Right cardiac atrium (tissue), 5 donors: ENCODE data around the gene ITIH5. TPM values are rescaled to one million over a fixed set of nuclear protein-coding genes. Genes with fewer than 3 reads are reported as not detected.

Experiments used
- ATAC-seq, 2 donors: fragments of 200-7000 bp; cut with Tn5 transposase; one replicate each; pipeline versions ENCODE4 v1.8.0 to v1.9.1; 2020; ENCODE audit warnings: moderate library complexity in 2 of 2, mild to moderate bottlenecking in 1 of 2
- DNase-seq, 3 donors: peaks; one replicate each; pipeline ENCODE4 v3.0.0-alpha.2; 2020
- H3K27ac ChIP-seq: one replicate; pipeline ENCODE4 v1.5.1; 2013; ENCODE audit warnings: mild to moderate bottlenecking, low read length, control low read depth, moderate library complexity
- H3K27me3 ChIP-seq: one replicate; pipeline ENCODE4 v1.6.1; 2013; ENCODE audit not compliant: control insufficient read depth, insufficient read depth
- H3K4me1 ChIP-seq: one replicate; pipeline ENCODE4 v1.6.1; 2013; ENCODE audit warnings: low read length; ENCODE audit not compliant: control insufficient read depth, insufficient read depth
- H3K4me3 ChIP-seq: one replicate; pipeline ENCODE4 v1.5.1; 2013; ENCODE audit warnings: low read length, control low read depth
- H3K9me3 ChIP-seq: one replicate; pipeline ENCODE4 v1.6.1; 2013; ENCODE audit warnings: low read length; ENCODE audit not compliant: control insufficient read depth
- WGBS: extraction: QIAGEN DNeasy Blood & Tissue Kit; methylation state at CpG from one replicate; pipeline ENCODE4 v1.1.7; 2013; 5-methylcytosine and 5-hydroxymethylcytosine counted together
- intact Hi-C, 4 donors: fragments of 100-400 bp; cut with DNase I; formaldehyde crosslinking; loops; one replicate each; pipeline versions ENCODE4 v1.11.0 to v1.14.0; 2022 to 2023
- polyA plus RNA-seq: library from polyadenylated mRNA; stranded (reverse); fragments of 200-250 nt; gene quantifications from one replicate; pipeline ENCODE4 v1.2.3, GENCODE V29; 2013
- total RNA-seq, 4 donors: library from RNA; stranded (reverse); fragmentation: NEBNext Ultra II Directional; extraction: Animal tissue kit (Norgen Biotek cat#: 25700); gene quantifications; one replicate each; pipeline ENCODE4 v1.2.1, GENCODE V29; 2021
- donor health status: healthy with polysubstance abuse.
- donor health status: DM: no; HTN: yes; CAD: no.
- donor health status: DM: no; HTN: no; CAD: no.
- donor health status: DM: no; HTN: yes; CAD: no; lungs with severe emphysema.
- donor health status: DM: yes; HTN: yes; CAD: no.

Gene ITIH5
- total and polyA plus RNA-seq, 5 donors = 1.4 to 5.7 (median 2.5) TPM

DNA sequence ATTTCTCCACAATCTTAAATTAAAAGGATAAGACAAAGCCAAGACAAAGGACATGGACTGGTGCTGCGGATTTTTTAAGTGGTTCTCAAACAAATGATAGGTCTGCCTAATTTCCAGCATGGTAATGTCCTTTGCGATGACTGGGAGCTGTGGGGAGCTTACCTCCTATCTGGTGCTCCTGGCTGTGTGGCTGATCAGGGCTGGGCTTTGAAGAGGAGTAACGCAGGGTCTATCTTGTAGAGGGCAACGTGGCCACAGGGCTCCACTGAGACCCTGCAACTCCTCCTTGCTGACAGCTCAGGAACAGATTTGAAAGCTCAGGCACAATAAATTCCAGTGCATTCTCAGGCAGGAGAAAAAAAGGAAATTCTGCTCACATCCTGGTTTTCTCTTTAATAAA, 152.8 kb downstream of the ITIH5 start:
- WGBS = 37% methylated on average over 4 of the region's 4 CpGs
- Histone ChIP-seq H3K27ac (no peak overlapping the region), H3K4me1 (peaks cover 3% of the 10 kb centered on the region), H3K27me3 (no peaks in the 10 kb centered on the region), H3K9me3 (no peaks in the 10 kb centered on the region), H3K4me3 (no peak overlapping the region)
- intact Hi-C loops = no loop called here
- DNase-seq (no peak), ATAC-seq (no peak)

DNA sequence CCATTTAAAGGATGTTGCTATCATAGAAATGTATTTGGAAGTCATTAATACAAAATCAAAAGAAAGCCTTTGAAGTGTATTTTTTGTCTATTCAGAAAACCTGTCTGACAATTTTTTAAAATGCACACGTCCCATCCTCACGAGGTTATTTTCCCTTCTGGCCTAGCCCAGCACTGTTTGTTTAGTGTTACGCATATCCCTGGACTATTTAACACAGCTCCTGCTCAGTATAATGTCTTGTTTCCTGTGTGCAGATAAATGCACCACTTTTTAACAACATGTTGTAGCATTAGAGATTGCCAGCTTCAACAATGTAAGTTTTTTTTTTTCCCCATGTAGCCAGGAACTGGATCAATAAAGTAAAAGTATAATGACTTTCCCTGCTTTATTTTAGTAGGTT, 153.3 kb downstream of the ITIH5 start:
- no peak overlapping the region for H3K27ac ChIP-seq
- 66% methylated on average over 3 of the region's 3 CpGs for WGBS
- H3K4me1 ChIP-seq = peaks cover 3% of the 10 kb centered on the region
- intact Hi-C loops = no loop called here
- DNase-seq = no peak
- ATAC-seq = no peak
- no peaks in the 10 kb centered on the region for H3K27me3 ChIP-seq
- H3K9me3 ChIP-seq = no peaks in the 10 kb centered on the region
- H3K4me3 ChIP-seq = no peak overlapping the region

- intact Hi-C loops = no loop called here
- Histone ChIP-seq H3K27ac (no peak overlapping the region), H3K27me3 (no peaks in the 10 kb centered on the region), H3K4me3 (no peak overlapping the region), H3K9me3 (no peaks in the 10 kb centered on the region), H3K4me1 (no peaks in the 10 kb centered on the region)
- DNase-seq = no peak
- ATAC-seq = no peak
- 71% methylated on average over 7 of the region's 7 CpGs for WGBS
Measured at GRCh38 chr10:7512487-7512886, 154.3 kb downstream of the ITIH5 start.

DNA sequence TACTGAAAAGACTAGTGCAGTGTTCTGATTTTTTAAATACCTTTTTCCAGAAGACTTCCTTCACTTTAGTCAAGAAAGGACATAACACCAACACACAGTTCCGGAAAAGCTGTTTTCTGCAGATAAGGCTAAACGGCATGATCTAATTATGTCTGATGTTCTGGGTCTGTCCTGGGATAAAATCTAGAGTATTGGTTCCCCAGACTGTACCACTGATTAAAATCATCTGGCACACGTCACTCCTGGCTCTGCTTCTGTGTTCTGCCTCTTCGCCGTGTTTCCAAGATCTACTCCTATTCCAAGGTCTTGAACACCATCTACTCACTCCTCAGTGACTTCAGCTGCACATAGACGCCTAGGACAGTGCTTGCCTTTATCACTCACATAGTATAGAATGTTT, 155.2 kb downstream of the ITIH5 start:
- Histone ChIP-seq H3K4me3 (no peak overlapping the region), H3K9me3 (no peaks in the 10 kb centered on the region), H3K4me1 (no peaks in the 10 kb centered on the region), H3K27me3 (no peaks in the 10 kb centered on the region), H3K27ac (no peak overlapping the region)
- 50% methylated on average over 6 of the region's 6 CpGs for WGBS
- ATAC-seq = no peak
- intact Hi-C loops = no loop called here
- DNase-seq = no peak

Other genes with a start within 250 kb of the ITIH5 start
- not detected for gene ITIH2, start 36.4 kb upstream of the ITIH5 start, total RNA-seq
- not detected for gene ITIH2, start 36.4 kb upstream of the ITIH5 start, polyA plus RNA-seq
- gene KIN, start 121.0 kb upstream of the ITIH5 start, total RNA-seq = 1 to 10 TPM; 7.9 to 9.9 (median 8.8) TPM
- gene KIN, start 121.0 kb upstream of the ITIH5 start, polyA plus RNA-seq = 7.1 TPM
- gene ATP5F1C, start 121.2 kb upstream of the ITIH5 start, total RNA-seq = 100 to 1,000 TPM; 457 to 558 (median 512) TPM
- gene ATP5F1C, start 121.2 kb upstream of the ITIH5 start, polyA plus RNA-seq = 1,079 TPM
- gene TAF3, start 151.5 kb upstream of the ITIH5 start, total RNA-seq = 10 to 100 TPM in 2 of 4 donors, 1 to 10 TPM in 2; 7.9 to 11.3 (median 9.6) TPM
- gene TAF3, start 151.5 kb upstream of the ITIH5 start, polyA plus RNA-seq = 4.7 TPM